NCI-H510A treated with DMSO at 0.1 percent for 48 hours (cell line): ENCODE measurements around the gene NOC3L.
"Not testable (repeated sequence)": the region's sequence is repeated elsewhere in the genome, so short reads cannot be mapped to it uniquely, and the experiment has no call there.

ENCODE experiments used
- DNase-seq: peaks from one replicate; lab custom pipeline; 2025; lab: John Stamatoyannopoulos, UW

Gene NOC3L

DNA sequence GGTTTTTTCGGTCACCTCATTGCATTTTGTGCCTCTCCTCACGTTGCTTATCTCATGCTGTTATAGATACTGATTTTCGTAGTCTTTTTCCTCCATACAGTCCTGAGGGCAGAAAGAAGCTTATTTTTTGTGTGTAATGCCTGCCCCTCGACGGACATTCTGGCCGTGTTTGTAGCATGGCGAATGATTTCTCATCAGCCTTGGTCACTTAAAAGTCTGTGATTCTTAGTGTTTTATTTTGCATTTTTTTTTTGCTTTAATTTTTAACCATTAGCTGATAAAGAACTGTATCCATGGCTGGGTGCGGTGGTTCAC is 469 bp upstream of the NOC3L start:
- DNase-seq: no peak

DNA sequence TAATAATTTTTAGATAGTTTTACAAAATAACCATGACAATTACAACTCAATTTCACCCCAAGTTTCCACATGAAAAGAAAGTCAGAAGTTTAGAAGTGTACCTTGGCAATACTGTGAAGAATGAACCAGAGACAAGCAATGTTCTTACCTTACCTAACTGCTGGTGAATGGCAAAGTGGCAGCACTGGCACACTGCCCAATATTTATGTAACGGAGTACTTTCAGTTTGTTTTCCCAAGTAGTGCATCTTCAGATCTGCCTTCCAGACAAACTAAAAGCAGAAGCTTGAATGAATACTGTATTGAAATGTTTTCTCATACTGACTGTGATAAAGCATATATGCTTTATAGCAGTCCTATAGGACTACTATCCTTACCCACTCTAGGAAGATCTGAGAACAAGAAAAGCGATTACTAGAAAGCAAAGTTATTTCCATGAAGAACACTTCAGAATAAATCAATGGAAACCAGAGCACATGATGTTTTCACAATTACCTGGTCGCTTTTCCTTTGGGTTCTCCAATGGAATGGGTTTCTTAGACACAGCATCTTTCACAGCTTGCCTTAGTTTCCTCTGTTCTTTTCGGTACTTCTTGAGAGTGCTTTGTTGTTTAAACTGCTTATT is 1.5 kb downstream of the NOC3L start:
- peak; percentile 11 for DNase-seq

GRCh38 chr10:94358480-94358879 is 4.3 kb downstream of the NOC3L start:
- no peak for DNase-seq

GRCh38 chr10:94357193-94357592 is 5.5 kb downstream of the NOC3L start:
- no peak for DNase-seq

- DNase-seq: no peak
Observed at GRCh38 chr10:94355841-94356240, 6.9 kb downstream of the NOC3L start.

DNA sequence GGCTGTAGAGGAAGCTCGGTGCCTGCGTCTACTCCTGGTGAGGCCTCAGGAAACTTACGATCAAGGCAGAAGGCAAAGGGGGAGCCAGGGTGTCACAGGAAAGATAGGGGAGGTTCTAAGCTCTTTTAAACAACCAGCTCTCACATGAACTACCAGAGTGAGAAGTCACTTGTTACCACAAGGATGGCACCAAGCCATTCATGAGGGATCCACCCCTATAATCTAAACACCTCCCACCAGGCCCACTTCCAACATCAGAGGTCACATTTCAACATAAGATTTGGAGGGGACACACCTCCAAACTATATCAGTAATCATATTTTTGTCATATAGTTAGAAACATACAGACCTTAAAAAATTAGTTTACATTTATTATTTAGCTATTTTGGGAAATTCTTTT is 9.4 kb downstream of the NOC3L start:
- DNase-seq: no peak

DNA sequence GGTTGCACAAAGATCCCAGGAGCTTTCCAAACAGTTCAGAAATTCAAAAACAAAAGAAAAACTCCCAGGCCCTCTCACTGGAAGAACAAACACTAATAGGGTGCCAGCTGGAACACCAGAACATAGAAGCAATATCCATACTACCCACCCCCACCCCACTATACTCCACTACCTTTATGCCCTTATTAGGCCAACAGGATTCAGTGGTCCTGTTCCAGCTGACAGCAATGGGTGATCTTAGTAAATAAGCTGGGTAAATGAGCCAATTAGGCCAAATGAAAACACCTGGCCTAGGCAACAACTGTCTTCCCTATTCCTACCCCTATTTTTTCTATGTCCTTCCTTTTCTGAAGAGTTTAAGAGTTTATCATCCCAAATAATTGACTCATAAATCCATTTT is 11.7 kb downstream of the NOC3L start:
- DNase-seq: no peak

- not testable (repeated sequence) for DNase-seq
Observed at GRCh38 chr10:94350500-94350899, 12.2 kb downstream of the NOC3L start.

GRCh38 chr10:94349327-94349726 is 13.4 kb downstream of the NOC3L start:
- no peak for DNase-seq

GRCh38 chr10:94344522-94345122 is 18.1 kb downstream of the NOC3L start:
- DNase-seq: no peak

DNA sequence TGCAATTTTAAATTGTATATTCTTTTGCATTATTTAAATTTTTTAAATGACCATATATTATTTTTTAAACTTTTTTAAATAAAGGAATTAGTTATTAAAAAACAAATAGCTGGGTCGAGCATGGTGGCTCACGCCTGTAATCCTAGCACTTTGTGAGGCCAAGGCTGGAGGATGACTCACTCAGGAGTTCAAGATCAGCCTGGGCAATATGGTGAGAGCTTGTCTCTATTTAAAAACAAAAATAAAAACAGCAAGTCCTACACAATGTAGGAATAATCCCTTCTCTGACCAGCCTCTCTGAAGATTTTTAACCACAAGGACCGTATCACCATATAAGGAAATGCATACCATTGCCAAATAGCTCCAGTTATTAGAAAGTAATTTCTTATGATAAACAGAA is 19.6 kb downstream of the NOC3L start:
- no peak for DNase-seq

- no peak for DNase-seq
Observed at GRCh38 chr10:94334857-94335256, 27.9 kb downstream of the NOC3L start.

DNA sequence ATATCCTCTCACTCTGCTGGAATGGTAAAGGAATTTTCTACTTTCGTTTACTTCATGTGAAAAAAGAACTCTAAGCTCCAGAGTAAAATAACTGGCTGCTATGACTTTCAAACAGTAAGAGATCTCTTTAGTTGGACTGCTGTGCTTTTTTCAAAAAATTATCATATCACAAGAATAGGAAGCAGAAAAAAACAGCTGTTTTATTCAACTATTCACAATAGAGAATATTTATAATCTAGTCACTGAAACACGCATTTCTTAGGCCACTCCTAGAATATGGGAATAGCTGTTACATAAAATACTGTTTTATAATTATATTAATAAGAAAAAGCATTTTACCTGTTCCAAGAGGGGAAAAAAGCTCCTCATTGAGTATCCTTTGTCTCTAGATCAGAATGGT is 29.7 kb downstream of the NOC3L start:
- DNase-seq: no peak

GRCh38 chr10:94328613-94329012 is 34.1 kb downstream of the NOC3L start:
- DNase-seq: no peak

DNA sequence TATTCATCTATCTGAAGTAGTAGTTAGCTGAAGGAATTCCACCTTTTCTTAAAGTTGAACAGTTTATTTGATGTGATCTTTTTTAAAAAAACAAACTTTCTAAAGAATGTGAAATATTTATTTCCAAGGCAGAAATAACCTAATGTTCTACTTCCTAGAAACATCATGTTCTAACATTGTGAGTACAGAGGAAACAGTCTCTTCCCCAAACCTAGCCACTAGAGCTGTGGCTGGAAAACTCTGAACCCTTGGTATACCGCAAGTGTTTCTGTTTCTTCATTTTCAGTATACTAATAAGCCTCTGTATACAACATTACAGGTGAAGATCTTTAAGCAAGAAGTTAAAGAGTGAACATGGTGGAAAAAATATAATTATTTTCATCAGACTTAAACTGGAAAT is 35.1 kb downstream of the NOC3L start:
- no peak for DNase-seq

DNA sequence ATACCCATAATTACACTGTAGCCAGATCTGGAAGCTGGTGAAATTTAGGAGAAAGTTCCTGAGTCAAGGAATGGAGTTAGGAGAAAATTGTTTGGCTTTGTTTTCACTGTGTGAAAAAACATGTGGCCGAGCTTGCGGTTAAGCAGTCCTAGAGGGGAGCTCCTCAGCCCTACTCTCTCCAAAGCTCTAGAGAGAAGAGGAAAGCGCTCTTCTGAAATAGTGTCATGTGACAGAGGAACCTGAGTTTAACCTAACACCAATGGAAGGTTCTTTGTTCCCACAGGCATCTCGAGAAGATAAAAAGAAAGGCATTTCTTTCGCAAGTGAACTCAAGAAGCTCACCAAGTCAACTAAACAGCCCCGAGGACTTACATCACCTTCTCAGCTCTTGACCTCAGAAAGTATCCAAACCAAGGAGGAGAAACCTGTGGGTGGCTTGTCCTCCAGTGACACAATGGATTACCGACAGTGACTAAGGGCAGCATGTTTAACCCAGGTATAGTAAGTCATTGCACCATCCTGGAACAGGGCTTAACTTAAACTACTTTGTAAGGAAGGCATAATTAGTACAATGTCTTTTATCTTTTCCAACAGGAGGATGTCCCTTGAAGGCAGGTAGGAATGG is 38.0 kb downstream of the NOC3L start:
- DNase-seq: no peak

DNA sequence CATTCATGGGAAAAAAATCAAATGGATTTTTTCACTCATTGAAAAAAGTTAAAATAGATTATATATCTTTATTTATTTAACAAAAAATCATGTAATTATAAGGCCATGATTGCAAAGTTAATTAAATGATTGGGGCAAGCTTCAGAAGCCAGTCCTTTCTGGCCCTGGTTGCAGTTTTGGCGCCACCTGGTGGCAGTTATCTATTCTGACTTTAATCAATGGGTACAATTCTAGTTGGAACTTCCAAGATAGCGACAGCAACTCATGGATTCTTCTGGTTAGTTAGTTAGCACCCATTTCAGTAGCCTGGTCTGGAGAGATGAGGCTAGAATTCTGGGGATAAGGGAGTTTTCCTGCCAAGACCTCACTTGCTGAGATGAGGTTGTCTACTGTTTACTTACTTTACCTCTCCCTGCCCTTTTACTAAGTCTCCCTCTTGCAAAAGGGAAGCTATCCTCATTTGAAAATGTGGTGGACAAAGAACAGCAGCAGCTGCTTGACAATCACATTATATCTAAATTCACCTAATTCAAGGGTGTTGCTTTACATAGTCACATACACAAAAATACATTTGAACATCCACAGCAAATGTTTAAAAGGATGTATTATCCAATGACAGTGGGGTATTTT is 42.3 kb downstream of the NOC3L start:
- DNase-seq: peak; percentile 67

DNA sequence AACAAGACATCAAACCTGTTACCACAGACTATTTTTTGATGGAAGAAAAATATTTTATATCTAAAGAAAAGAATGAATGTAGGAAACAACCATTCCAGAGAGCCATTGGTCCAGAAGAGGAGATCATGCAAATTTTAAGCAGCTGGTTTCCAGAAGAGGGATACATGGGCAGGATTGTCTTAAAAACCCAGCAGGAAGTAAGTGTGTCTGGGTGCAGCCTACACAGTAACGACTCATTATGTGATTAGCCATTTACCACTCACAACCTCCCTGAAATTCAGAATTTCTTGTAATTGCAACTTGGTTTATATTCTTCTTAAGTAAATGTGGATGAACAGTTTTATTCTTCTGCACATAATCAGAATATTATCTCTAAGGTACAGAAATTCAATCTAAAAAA is 46.2 kb downstream of the NOC3L start:
- DNase-seq: no peak

GRCh38 chr10:94315975-94316464 is 46.7 kb downstream of the NOC3L start:
- no peak for DNase-seq

DNA sequence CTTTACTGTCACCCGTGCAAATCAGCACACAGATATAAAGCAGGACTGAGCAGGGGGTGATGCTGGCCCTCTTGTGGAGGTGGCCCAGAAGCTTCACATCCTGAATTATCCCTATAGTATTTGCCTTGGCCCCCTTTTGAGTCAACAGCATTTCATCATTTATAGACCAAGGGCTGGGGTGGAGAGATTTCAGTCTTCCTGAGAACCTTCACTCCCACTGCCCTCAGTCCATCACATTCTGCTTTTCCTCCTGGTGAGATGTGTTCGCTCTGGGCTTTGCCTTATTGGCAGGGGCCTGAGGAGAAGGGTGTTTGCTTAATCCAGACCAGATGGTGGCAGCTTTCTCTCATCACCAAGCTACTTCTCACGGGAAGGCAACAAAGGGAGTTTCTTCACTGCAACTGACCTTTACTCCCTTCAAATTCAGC is 47.7 kb downstream of the NOC3L start:
- no peak for DNase-seq

- DNase-seq: no peak
Observed at GRCh38 chr10:94310369-94310768, 52.4 kb downstream of the NOC3L start.

DNA sequence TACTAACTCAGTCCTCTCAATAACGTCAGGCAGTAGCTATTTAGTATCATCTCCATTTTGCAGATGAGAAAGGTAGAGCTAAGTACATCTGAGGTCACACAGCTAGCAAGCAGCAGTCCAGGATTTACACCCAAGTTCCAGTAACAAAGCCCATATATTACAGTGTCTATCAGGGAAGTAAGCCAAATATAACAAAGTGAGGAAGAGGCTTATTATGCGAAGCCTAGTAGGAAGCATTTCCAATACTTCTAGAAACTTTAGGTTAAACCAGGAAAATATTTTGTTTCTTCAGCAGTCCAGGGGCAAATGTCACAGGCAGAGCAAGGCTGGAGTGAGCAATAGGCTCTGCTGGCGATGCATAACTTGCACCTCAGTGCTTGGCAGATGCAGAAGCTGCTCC is 53.9 kb downstream of the NOC3L start:
- no peak for DNase-seq

DNA sequence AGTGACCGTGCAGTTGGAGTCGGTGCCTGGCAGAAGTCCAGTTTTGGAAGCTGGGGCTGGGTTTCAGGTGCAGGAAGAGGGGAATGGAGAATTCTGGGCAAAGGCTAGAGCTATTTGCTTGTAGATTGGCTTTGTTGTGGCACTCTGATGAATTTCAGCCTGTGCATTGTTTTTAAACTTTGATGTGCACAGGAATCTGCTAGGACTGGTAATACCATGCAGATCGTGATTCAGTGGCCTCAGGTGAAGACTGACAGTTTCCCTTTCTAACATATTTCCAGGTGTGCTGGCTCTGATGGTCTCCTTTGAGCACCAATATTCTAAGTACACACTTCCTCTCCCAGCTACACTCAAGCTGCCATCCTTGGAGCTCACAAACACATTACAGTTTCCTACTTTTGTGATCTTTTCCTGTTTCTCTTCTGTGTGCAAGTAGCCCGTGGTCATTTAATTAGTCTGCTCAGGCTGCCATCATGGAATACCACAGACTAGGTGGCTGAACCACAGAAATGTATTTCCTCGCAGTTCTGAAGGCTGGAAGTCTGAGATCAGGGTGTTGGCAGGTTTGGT is 55.6 kb downstream of the NOC3L start:
- DNase-seq: no peak
